ENCODE measurements around the gene PANK2. TPM values are rescaled to one million over a fixed set of nuclear protein-coding genes. Genes with fewer than 3 reads are reported as not detected.

PANK2 gene
- polyA plus RNA-seq, 1 of the 3 experiments (the other 2 are of a cell fraction) = 17.7 TPM

DNA sequence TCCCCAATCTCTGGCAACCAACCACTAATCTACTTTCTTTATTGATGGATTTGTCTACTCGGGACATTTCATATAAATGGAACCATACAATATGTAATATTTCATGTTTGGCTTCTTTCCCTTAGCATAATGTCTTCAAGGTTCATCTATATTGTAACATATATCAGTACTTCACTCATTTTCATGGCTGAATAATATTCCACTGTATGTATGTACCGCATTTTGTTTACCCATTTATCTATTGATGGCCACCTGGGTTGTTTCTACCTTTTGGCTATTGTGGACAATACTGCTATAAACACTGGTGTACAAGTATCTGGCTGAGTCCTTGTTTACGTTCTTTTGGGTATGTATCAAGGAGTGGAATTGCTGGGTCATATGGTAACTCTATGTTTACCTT, 48.4 kb downstream of the PANK2 start:
- no peak for TF ChIP-seq FOSL2 (IDR thresholded peaks at IDR 0.05; ENCODE audit: borderline replicate concordance, low read depth)
- no peak for TF ChIP-seq RAD21 (IDR thresholded peaks at IDR 0.05; ENCODE audit: low read length)
- no peak for TF ChIP-seq EP300 (IDR thresholded peaks at IDR 0.05; ENCODE audit: borderline replicate concordance in 1 of 2, low read depth in 1 of 2, low read length in 1 of 2)
- TF ChIP-seq, protein P1, sequence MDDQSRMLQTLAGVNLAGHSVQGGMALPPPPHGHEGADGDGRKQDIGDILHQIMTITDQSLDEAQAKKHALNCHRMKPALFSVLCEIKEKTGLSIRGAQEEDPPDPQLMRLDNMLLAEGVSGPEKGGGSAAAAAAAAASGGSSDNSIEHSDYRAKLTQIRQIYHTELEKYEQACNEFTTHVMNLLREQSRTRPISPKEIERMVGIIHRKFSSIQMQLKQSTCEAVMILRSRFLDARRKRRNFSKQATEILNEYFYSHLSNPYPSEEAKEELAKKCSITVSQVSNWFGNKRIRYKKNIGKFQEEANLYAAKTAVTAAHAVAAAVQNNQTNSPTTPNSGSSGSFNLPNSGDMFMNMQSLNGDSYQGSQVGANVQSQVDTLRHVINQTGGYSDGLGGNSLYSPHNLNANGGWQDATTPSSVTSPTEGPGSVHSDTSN (IDR thresholded peaks at IDR 0.05) = no peak
- no peak for TF ChIP-seq FOXJ3 (CRISPR knock-in tag; IDR thresholded peaks at IDR 0.05)
- no peak for TF ChIP-seq EZH2phosphoT487 (IDR thresholded peaks at IDR 0.05; ENCODE audit: borderline replicate concordance, low read depth)
- TF ChIP-seq NRF1 (IDR thresholded peaks at IDR 0.05; ENCODE audit: low read depth, low read length) = no peak
- no peak for TF ChIP-seq RCOR1 (IDR thresholded peaks at IDR 0.05; ENCODE audit: low read length)
- no peak for TF ChIP-seq GABPA (IDR thresholded peaks at IDR 0.05; ENCODE audit: low read depth)
- no peak for TF ChIP-seq GATA2 (CRISPR knock-in tag; IDR thresholded peaks at IDR 0.05)
- no peak for TF ChIP-seq CHD2 (IDR thresholded peaks at IDR 0.05; ENCODE audit: low read length, partially characterized antibody)
- no peak for TF ChIP-seq ELF1 (IDR thresholded peaks at IDR 0.05)
- TF ChIP-seq, protein P2, sequence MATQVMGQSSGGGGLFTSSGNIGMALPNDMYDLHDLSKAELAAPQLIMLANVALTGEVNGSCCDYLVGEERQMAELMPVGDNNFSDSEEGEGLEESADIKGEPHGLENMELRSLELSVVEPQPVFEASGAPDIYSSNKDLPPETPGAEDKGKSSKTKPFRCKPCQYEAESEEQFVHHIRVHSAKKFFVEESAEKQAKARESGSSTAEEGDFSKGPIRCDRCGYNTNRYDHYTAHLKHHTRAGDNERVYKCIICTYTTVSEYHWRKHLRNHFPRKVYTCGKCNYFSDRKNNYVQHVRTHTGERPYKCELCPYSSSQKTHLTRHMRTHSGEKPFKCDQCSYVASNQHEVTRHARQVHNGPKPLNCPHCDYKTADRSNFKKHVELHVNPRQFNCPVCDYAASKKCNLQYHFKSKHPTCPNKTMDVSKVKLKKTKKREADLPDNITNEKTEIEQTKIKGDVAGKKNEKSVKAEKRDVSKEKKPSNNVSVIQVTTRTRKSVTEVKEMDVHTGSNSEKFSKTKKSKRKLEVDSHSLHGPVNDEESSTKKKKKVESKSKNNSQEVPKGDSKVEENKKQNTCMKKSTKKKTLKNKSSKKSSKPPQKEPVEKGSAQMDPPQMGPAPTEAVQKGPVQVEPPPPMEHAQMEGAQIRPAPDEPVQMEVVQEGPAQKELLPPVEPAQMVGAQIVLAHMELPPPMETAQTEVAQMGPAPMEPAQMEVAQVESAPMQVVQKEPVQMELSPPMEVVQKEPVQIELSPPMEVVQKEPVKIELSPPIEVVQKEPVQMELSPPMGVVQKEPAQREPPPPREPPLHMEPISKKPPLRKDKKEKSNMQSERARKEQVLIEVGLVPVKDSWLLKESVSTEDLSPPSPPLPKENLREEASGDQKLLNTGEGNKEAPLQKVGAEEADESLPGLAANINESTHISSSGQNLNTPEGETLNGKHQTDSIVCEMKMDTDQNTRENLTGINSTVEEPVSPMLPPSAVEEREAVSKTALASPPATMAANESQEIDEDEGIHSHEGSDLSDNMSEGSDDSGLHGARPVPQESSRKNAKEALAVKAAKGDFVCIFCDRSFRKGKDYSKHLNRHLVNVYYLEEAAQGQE (IDR thresholded peaks at IDR 0.05; ENCODE audit: low read depth, low read length) = no peak
- TF ChIP-seq, protein P3, sequence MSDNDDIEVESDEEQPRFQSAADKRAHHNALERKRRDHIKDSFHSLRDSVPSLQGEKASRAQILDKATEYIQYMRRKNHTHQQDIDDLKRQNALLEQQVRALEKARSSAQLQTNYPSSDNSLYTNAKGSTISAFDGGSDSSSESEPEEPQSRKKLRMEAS (IDR thresholded peaks at IDR 0.05; ENCODE audit: low read depth) = no peak
- TF ChIP-seq MXI1 (IDR thresholded peaks at IDR 0.05; ENCODE audit: low read depth, low read length) = no peak
- no peak for TF ChIP-seq NFIC (IDR thresholded peaks at IDR 0.05; ENCODE audit: borderline replicate concordance)
- no peak overlapping the region for H2AFZ ChIP-seq (ENCODE audit: low read depth)
- no peak overlapping the region for H3K4me2 ChIP-seq
- no peaks in the 10 kb centered on the region for H3K9me2 ChIP-seq
- ChIA-PET POLR2A (no interaction called here), CTCF (no interaction called here)
- H3F3A ChIP-seq (replicated peaks; ENCODE audit: insufficient read depth) = peaks cover 4% of the 10 kb centered on the region
- no peak overlapping the region for H3K4me3 ChIP-seq (ENCODE audit: low read depth in 2 of 2, low read length in 1 of 2)
- peaks cover 0 to 2% of the 10 kb centered on the region in 2 experiments; a peak in 1 of 4 replicates for H3K4me1 ChIP-seq (ENCODE audit: control insufficient read depth in 1 of 2, insufficient read depth in 2 of 2, low read depth in 1 of 2, low read length in 1 of 2)
- no peaks in the 10 kb centered on the region for H3K27me3 ChIP-seq (ENCODE audit: insufficient read depth)
- H3K9ac ChIP-seq = no peak overlapping the region
- H3K27ac ChIP-seq (ENCODE audit: low read depth in 2 of 2, low read length in 1 of 2) = no peak overlapping the region
- H3K79me2 ChIP-seq (ENCODE audit: insufficient read depth) = no peaks in the 10 kb centered on the region
- H3K9me3 ChIP-seq = no peaks in the 10 kb centered on the region
- no peak for DNase-seq
- H4K20me1 ChIP-seq (ENCODE audit: insufficient read depth) = no peaks in the 10 kb centered on the region
- H3K36me3 ChIP-seq (replicated peaks in 1 of 2; ENCODE audit: control insufficient read depth in 1 of 2, insufficient read depth in 2 of 2, low read length in 1 of 2) = peaks cover 20 to 57% of the 10 kb centered on the region in 2 experiments
- 98% methylated on average over 3 of the region's 3 CpGs for WGBS (ENCODE audit: low lambda C conversion rate)
